GM18907 (cell line): ENCODE measurements around the gene ZNF672.
"Not testable (repeated sequence)": the region's sequence is repeated elsewhere in the genome, so short reads cannot be mapped to it uniquely, and the experiment has no call there.

Source experiments
- ATAC-seq: cut with Tn5 transposase; IDR thresholded peaks from one replicate; pipeline ENCODE4 v1.9.1; 2021; ENCODE audit warnings: mild to moderate bottlenecking, moderate library complexity; ENCODE audit not compliant: unreplicated experiment

Gene ZNF672

GRCh38 chr1:248837781-248838356 lies at the start of gene ZNF672:
TSS of gene ZNF672 (plus strand) at chr1:248838224. CDS start at chr1:248847275, 9,051 bp downstream.
- ATAC-seq: peak; percentile 88

- no peak for ATAC-seq
Measured at GRCh38 chr1:248788327-248788726, 49.7 kb upstream of the ZNF672 start.

GRCh38 chr1:248789337-248789736 lies 48.7 kb upstream of the ZNF672 start:
- ATAC-seq: not testable (repeated sequence)

GRCh38 chr1:248790456-248790855 lies 47.6 kb upstream of the ZNF672 start:
- ATAC-seq: no peak

- no peak for ATAC-seq
Measured at GRCh38 chr1:248791010-248791409, 47.0 kb upstream of the ZNF672 start.

GRCh38 chr1:248792342-248792741 lies 45.7 kb upstream of the ZNF672 start:
- ATAC-seq: peak; percentile 32

DNA sequence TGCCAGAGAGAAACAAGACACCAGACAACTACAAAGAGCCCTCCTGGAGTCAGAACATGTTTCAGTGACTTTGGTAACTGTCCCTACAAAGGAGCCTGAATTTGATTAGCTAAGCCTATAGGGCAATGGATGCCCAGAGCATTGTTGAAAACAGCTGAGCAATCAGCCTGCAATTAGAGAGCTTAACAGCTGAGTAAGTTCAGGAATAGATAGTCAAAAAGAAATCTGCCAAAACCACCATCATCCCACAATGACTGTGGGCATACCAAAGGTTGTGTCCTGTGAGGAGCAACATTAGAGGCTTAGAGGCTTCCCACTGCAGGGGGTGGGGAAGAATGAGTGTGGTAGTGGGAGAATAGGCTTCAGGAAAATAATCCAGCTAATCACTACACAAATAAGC lies 44.4 kb upstream of the ZNF672 start:
- ATAC-seq: peak; percentile 96

GRCh38 chr1:248794663-248795062 lies 43.4 kb upstream of the ZNF672 start:
- ATAC-seq: not testable (repeated sequence)

DNA sequence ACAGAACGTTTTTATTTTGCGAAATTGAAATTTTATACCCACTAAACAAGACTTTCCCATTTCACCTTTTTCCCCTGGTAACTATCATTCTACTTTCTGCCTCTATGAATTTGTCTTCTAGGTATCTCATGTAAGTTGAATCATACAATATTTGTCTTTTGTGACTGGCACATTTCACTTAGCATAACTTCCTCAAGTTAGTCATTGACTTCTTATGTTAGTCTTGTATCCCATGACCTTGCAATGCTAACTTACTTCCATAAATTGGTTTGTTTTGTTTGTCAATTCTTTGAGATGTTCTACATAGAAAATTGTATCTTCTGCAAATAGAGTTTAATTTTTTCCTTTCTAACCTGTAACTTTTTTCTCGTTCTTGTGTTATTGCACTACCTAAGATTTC lies 39.2 kb upstream of the ZNF672 start:
- ATAC-seq: no peak

- no peak for ATAC-seq
Measured at GRCh38 chr1:248800459-248800858, 37.6 kb upstream of the ZNF672 start.

DNA sequence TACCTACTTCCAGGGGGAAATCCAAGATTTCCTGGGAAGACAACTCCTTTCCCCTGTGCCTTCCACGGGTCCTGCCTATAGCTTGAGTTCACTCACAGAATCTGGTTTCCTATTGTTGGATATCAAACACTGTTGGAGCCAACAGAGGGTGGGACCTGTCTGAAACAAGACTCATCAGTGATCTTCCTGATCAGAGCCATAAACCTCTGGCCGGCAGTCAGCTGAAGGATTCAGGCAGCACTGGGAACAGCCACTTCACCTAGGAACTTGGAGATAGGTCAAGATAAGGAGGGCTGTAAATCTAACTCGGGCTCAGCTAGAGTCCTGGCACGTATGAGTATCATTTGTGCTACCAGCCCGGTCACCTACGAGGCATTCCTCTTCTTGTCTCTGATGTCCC lies 35.6 kb upstream of the ZNF672 start:
- ATAC-seq: no peak

- not testable (repeated sequence) for ATAC-seq
Measured at GRCh38 chr1:248803501-248803900, 34.5 kb upstream of the ZNF672 start.

GRCh38 chr1:248804771-248805681 lies 33.0 kb upstream of the ZNF672 start:
- peak; percentile 92 for ATAC-seq

DNA sequence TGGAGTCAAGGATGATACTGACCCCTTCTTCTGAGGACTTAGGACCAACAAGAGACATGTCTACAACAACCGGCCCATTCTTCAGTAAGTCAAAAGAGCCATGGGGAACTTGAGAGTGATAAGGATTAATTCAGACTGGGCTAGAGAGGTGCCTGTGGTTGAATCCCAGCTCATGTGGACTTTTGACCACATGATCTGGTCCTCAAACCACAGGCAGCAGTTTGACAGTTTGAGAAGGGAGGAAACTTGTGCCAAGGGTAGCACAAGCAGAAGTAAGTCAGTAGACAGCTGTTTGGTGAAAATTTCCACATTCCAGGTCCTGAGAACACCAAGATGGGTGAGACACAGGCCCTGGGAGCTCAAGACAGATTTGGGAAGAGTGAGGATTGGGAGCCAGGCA lies 32.1 kb upstream of the ZNF672 start:
- no peak for ATAC-seq

- peak; percentile 60 for ATAC-seq
Measured at GRCh38 chr1:248807067-248807737, 30.8 kb upstream of the ZNF672 start.

DNA sequence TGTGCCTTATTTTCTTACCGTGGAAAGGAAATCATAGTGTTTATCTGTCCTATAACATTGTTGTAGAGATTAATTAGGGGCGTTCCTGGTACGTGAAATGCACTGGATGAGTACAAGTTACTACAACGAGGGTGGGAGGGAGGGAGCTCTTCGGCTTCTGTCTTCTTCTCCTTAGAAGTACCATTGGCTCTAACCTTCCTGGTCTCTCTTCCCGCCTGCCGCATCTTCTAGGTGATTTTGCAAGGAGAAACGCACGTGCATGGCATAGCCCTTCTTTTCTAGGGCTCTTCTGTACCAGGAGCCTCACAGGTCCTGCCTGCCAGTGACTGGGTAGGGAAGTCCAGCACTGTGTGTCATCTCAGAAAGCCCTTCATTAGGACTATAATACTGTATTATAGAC lies 29.1 kb upstream of the ZNF672 start:
- no peak for ATAC-seq

DNA sequence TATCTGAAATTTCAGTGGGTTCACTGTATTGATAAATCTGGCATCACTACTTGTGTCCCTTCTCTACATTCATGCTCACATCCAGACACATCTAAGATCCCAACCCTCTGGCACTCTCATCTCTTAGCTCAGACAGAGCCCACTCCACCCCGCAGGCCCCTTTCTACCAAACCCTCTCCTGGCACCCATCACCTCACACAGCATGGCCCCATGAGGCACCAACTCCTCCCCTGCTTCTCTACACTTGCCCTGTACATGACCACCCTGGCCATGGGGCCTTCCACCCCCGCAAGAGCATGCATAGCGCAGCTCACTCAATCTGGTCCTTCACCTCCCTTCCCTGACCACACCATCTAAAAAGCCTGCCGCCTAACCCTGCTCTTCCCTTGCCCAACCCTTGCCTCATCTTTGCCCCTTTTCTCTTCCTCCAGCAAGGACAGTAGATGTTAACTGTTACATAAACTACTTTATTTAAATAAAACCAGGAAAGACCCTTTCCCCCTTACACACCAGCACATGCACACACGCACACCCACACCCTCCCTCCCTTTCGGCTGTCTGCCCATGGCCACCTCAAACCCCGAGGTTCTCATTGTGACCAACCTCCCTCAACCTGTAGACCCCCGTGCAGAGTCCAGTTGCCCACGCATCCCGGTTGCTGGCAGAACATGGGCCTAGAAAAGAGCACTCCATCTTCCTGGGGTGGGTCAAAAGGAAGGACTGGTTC lies 27.9 kb upstream of the ZNF672 start:
- no peak for ATAC-seq

DNA sequence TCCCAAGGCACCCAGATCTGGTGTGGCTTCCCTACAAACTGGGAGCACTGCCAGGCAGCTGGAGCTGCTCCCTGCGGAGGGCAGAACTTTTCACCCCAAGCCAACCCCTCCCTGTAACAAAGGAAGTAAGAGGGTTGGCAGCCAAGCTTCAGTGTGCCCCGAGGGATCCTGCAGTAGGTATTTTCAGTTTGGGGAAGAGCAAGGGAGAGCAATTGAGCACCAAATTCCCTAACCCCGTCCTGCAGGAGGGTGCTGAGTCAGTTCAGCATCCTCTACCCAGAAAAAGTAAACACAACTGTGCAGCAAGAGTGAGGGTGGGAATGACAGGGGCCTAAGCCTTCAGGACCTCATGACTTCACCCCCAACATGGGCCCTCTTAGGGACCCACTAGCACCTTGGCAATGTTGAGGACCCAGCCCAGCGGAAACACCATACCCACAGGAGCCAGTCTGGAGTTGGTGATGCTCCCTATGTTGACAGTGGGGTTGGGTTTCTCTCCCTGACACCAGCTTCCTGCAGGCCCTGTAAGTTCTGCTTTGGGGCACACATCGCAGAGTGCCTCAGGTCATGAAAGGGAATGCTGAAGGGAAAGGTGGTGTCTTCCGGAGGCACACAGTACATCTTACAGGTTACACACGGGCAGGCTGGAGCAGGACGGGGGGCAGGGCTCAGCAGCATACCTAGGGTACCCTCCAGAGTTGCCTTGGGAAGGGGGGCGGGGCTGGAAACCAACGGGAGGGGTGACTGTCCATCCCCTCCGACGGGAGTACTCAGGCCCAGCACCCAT lies 27.1 kb upstream of the ZNF672 start:
- ATAC-seq: no peak

GRCh38 chr1:248811514-248812490 lies 26.2 kb upstream of the ZNF672 start:
- no peak for ATAC-seq
